MM.1S (cell line): ENCODE measurements around the gene ACAA1.
"Not testable (repeated sequence)": the region's sequence is repeated elsewhere in the genome, so short reads cannot be mapped to it uniquely, and the experiment has no call there.

Source experiments
- DNase-seq: peaks from one replicate; pipeline ENCODE4 v3.0.0-alpha.2; 2015
- H2AFZ ChIP-seq: fragments of 300-600 bp; sonication (generic); 2 replicates; pipeline ENCODE4 v1.6.0; 2016; ENCODE audit warnings: antibody characterized with exemption, low read length
- H3F3A ChIP-seq: fragments of 300-600 bp; sonication (generic); 2 replicates; pipeline ENCODE4 v1.6.1; 2016; ENCODE audit warnings: mild to moderate bottlenecking, antibody characterized with exemption, low read length, moderate library complexity, mixed read lengths; ENCODE audit not compliant: insufficient read depth
- H3K27ac ChIP-seq: fragments of 300-600 bp; sonication (generic); 2 replicates; pipeline ENCODE4 v1.5.1; 2016; ENCODE audit warnings: mild to moderate bottlenecking, low read length
- H3K27me3 ChIP-seq: fragments of 300-600 bp; sonication (generic); replicated peaks from 2 replicates; pipeline ENCODE4 v1.6.0; 2016; ENCODE audit warnings: low read length; ENCODE audit not compliant: insufficient read depth
- H3K36me3 ChIP-seq: fragments of 300-600 bp; sonication (generic); replicated peaks from 2 replicates; pipeline ENCODE4 v1.6.1; 2016; ENCODE audit warnings: mild to moderate bottlenecking, low read length, mixed read lengths; ENCODE audit not compliant: insufficient read depth
- H3K4me1 ChIP-seq: fragments of 300-600 bp; sonication (generic); 2 replicates; pipeline ENCODE4 v1.6.1; 2016; ENCODE audit warnings: low read length, mixed read lengths
- H3K4me2 ChIP-seq: fragments of 300-600 bp; sonication (generic); 2 replicates; pipeline ENCODE4 v1.6.0; 2016; ENCODE audit warnings: low read depth, low read length
- H3K4me3 ChIP-seq: fragments of 300-600 bp; sonication (generic); 2 replicates; pipeline ENCODE4 v1.5.1; 2016; ENCODE audit warnings: low read length, mixed read lengths
- H3K79me2 ChIP-seq: fragments of 300-600 bp; sonication (generic); 2 replicates; pipeline ENCODE4 v1.6.1; 2016; ENCODE audit warnings: mixed run types, low read length, mixed read lengths
- H3K9ac ChIP-seq: fragments of 300-600 bp; sonication (generic); 2 replicates; pipeline ENCODE4 v1.6.1; 2016; ENCODE audit warnings: low read length, mixed read lengths
- H3K9me2 ChIP-seq: fragments of 300-600 bp; sonication (generic); replicated peaks from 2 replicates; pipeline ENCODE4 v1.6.1; 2016; ENCODE audit warnings: mild to moderate bottlenecking, low read length, mixed read lengths; ENCODE audit not compliant: insufficient read depth
- H3K9me3 ChIP-seq: fragments of 300-600 bp; sonication (generic); replicated peaks from 2 replicates; pipeline ENCODE4 v1.6.1; 2016; ENCODE audit warnings: mild to moderate bottlenecking, low read length, mixed read lengths; ENCODE audit not compliant: insufficient read depth
- H4K20me1 ChIP-seq: fragments of 300-600 bp; sonication (generic); 2 replicates; pipeline ENCODE4 v1.6.1; 2016; ENCODE audit warnings: mild to moderate bottlenecking, low read length, moderate library complexity, mixed read lengths; ENCODE audit not compliant: insufficient read depth
- CTCF ChIP-seq: fragments of 300-600 bp; sonication (generic); IDR thresholded peaks from 2 replicates; pipeline ENCODE4 v1.5.1; 2016; ENCODE audit warnings: antibody characterized with exemption, low read length, mixed read lengths
- EZH2 ChIP-seq: fragments of 300-600 bp; sonication (generic); optimal IDR thresholded peaks from 2 replicates; pipeline ENCODE3; 2017; ENCODE audit warnings: low read depth, mild to moderate bottlenecking, antibody characterized with exemption, low read length, mixed read lengths
- EZH2phosphoT487 ChIP-seq: fragments of 300-600 bp; sonication (generic); IDR thresholded peaks from 2 replicates; pipeline ENCODE4 v1.6.1; 2018; ENCODE audit warnings: antibody characterized with exemption, low read length

The ACAA1 gene

GRCh38 chr3:38136393-38136776 lies 542 bp downstream of the ACAA1 start:
- TF ChIP-seq EZH2phosphoT487 (no peak), CTCF (no peak), EZH2 (no peak)
- Histone ChIP-seq H2AFZ (peak overlapping the region; percentile 86), H3K27ac (no peak overlapping the region; the same call in 1 of the 2 replicates), H3K4me1 (peaks cover 6% of the 10 kb centered on the region; the same call in 1 of the 2 replicates), H4K20me1 (no peaks in the 10 kb centered on the region), H3K9me2 (no peaks in the 10 kb centered on the region), H3K79me2 (peaks cover 28% of the 10 kb centered on the region), H3K27me3 (no peaks in the 10 kb centered on the region), H3K9me3 (no peaks in the 10 kb centered on the region), H3F3A (no peaks in the 10 kb centered on the region), H3K36me3 (no peaks in the 10 kb centered on the region), H3K9ac (peak overlapping the region; percentile 85), H3K4me3 (peak overlapping the region; percentile 66), H3K4me2 (peak overlapping the region; percentile 86)
- DNase-seq, result peak; percentile 14

GRCh38 chr3:38135621-38136277 lies 1.2 kb downstream of the ACAA1 start:
- H3K27ac ChIP-seq, H3K36me3 ChIP-seq, H4K20me1 ChIP-seq, H3K27me3 ChIP-seq, H3K9me2 ChIP-seq, H3K9me3 ChIP-seq, DNase-seq, H3F3A ChIP-seq, H3K4me1 ChIP-seq: not testable (repeated sequence)
- H3K4me3 ChIP-seq, result peak overlapping the region; percentile 66
- H3K4me2 ChIP-seq, result peak overlapping the region; percentile 86
- H2AFZ ChIP-seq, result peak overlapping the region; percentile 86; the same call in 1 of the 2 replicates
- peak overlapping the region; percentile 85; the same call in 1 of the 2 replicates for H3K9ac ChIP-seq
- H3K79me2 ChIP-seq, result peaks cover 28% of the 10 kb centered on the region

- H3K9me3 ChIP-seq, H3K9me2 ChIP-seq, H3K27ac ChIP-seq, H2AFZ ChIP-seq, H4K20me1 ChIP-seq, H3K27me3 ChIP-seq, H3K9ac ChIP-seq, DNase-seq, H3K4me2 ChIP-seq, H3K4me1 ChIP-seq, H3F3A ChIP-seq, H3K36me3 ChIP-seq, H3K4me3 ChIP-seq: not testable (repeated sequence)
- peaks cover 22% of the 10 kb centered on the region for H3K79me2 ChIP-seq
Observed at GRCh38 chr3:38134517-38135143, 2.3 kb downstream of the ACAA1 start.

- Histone ChIP-seq H3K27ac (no peak overlapping the region), H3K9me2 (no peaks in the 10 kb centered on the region), H3K36me3 (no peaks in the 10 kb centered on the region; the same call in 1 of the 2 replicates), H3K4me2 (no peak overlapping the region), H2AFZ (no peak overlapping the region), H4K20me1 (no peaks in the 10 kb centered on the region), H3K9me3 (no peaks in the 10 kb centered on the region), H3K27me3 (no peaks in the 10 kb centered on the region), H3K79me2 (peaks cover 18% of the 10 kb centered on the region), H3K4me3 (no peak overlapping the region), H3K4me1 (peaks cover 6% of the 10 kb centered on the region; the same call in 1 of the 2 replicates), H3K9ac (no peak overlapping the region), H3F3A (no peaks in the 10 kb centered on the region)
- TF ChIP-seq EZH2 (no peak), EZH2phosphoT487 (no peak), CTCF (no peak)
- DNase-seq, result no peak
Observed at GRCh38 chr3:38133557-38134405, 3.1 kb downstream of the ACAA1 start.
